Left colon (tissue), 2 donors: ENCODE data around the gene PTTG1IP. TPM values are rescaled to one million over a fixed set of nuclear protein-coding genes. Genes with fewer than 3 reads are reported as not detected.
"Not testable (repeated sequence)": the region's sequence is repeated elsewhere in the genome, so short reads cannot be mapped to it uniquely, and the experiment has no call there.

Experiments
- ATAC-seq: fragments of 200-7000 bp; cut with Tn5 transposase; one replicate; pipeline ENCODE4 v1.9.1; 2020; ENCODE audit warnings: mild to moderate bottlenecking, moderate library complexity
- DNase-seq, 2 donors: peaks; one replicate each; pipeline ENCODE4 v3.0.0-alpha.2; 2020
- intact Hi-C, 2 donors: fragments of 100-400 bp; cut with DNase I in 1 of 2; cut with micrococcal nuclease in 1 of 2; formaldehyde crosslinking; loops; one replicate each; pipeline versions ENCODE4 v1.11.2 to v1.14.0; 2022; cut with DNase I, micrococcal nuclease
- total RNA-seq, 2 donors: library from RNA; stranded (reverse); fragmentation: NEBNext Ultra II Directional; extraction: Animal tissue kit (Norgen Biotek cat#: 25700); gene quantifications; one replicate each; pipeline ENCODE4 v1.2.1, GENCODE V29; 2021
- donor health status: DM: no; HTN: no; CAD: no.
- donor health status: DM: yes; HTN: yes; CAD: no.

The PTTG1IP gene
- total RNA-seq, 2 donors from 2014 or later, result 206 to 380 TPM

- ATAC-seq (peak; percentile 54), DNase-seq (peak in 1 of 2 donors; percentile 44)
- intact Hi-C loops, result no loop called here
Measured at GRCh38 chr21:44838039-44838895, 35.2 kb downstream of the PTTG1IP start.

- no peak for ATAC-seq
- no peak for DNase-seq
- intact Hi-C loops, result no loop called here
Measured at GRCh38 chr21:44837537-44837936, 36.0 kb downstream of the PTTG1IP start.

GRCh38 chr21:44836666-44837471 lies 36.6 kb downstream of the PTTG1IP start:
- ATAC-seq (peak; percentile 68), DNase-seq (no peak)
- intact Hi-C loops, result no loop called here

GRCh38 chr21:44836349-44836665 lies 37.2 kb downstream of the PTTG1IP start:
- no peak for DNase-seq
- intact Hi-C loops, result no loop called here
- no peak for ATAC-seq

- DNase-seq (no peak), ATAC-seq (no peak)
- intact Hi-C loops, result no loop called here
Measured at GRCh38 chr21:44835647-44835973, 37.9 kb downstream of the PTTG1IP start.

GRCh38 chr21:44834951-44835646 lies 38.4 kb downstream of the PTTG1IP start:
- peak; percentile 85 for ATAC-seq
- intact Hi-C loops, result no loop called here
- DNase-seq, result peak in 1 of 2 donors; percentile 43

- ATAC-seq (no peak), DNase-seq (no peak)
- intact Hi-C loops, result no loop called here
Measured at GRCh38 chr21:44834231-44834950, 39.1 kb downstream of the PTTG1IP start.

- ATAC-seq, result no peak
Measured at GRCh38 chr21:44833663-44834062, 39.8 kb downstream of the PTTG1IP start.

GRCh38 chr21:44832516-44833255 lies 40.8 kb downstream of the PTTG1IP start:
- DNase-seq, ATAC-seq, intact Hi-C loops: not testable (repeated sequence)

More at GRCh38 chr21:44833663-44834062, 39.8 kb downstream of the PTTG1IP start:
- no peak for DNase-seq
- intact Hi-C loops, result no loop called here

GRCh38 chr21:44831227-44831860 lies 42.1 kb downstream of the PTTG1IP start:
- ATAC-seq (no peak), DNase-seq (no peak)
- intact Hi-C loops, result no loop called here

GRCh38 chr21:44829507-44830092 lies 43.9 kb downstream of the PTTG1IP start:
- intact Hi-C loops, result no loop called here
- ATAC-seq (no peak), DNase-seq (no peak)

GRCh38 chr21:44828362-44829056 lies 45.0 kb downstream of the PTTG1IP start:
- no peak for DNase-seq
- ATAC-seq, result no peak
- intact Hi-C loops, result no loop called here

GRCh38 chr21:44823179-44823660 lies 50.3 kb downstream of the PTTG1IP start:
- intact Hi-C loops, result no loop called here
- ATAC-seq, result no peak
- DNase-seq, result no peak

- ATAC-seq, result no peak
- DNase-seq, result no peak
- intact Hi-C loops, result no loop called here
Measured at GRCh38 chr21:44822484-44823178, 50.9 kb downstream of the PTTG1IP start.

GRCh38 chr21:44820851-44821250 lies 52.6 kb downstream of the PTTG1IP start:
- ATAC-seq, result no peak
- intact Hi-C loops, result no loop called here
- no peak for DNase-seq
